ENCODE results near the gene KRT2. TPM values are rescaled to one million over a fixed set of nuclear protein-coding genes. Genes with fewer than 3 reads are reported as not detected.

KRT2 gene
- total and polyA plus RNA-seq, 2 of the 8 experiments (the other 6 are each of a cell fraction or from before 2014, with no cell fraction given), result not detected

DNA sequence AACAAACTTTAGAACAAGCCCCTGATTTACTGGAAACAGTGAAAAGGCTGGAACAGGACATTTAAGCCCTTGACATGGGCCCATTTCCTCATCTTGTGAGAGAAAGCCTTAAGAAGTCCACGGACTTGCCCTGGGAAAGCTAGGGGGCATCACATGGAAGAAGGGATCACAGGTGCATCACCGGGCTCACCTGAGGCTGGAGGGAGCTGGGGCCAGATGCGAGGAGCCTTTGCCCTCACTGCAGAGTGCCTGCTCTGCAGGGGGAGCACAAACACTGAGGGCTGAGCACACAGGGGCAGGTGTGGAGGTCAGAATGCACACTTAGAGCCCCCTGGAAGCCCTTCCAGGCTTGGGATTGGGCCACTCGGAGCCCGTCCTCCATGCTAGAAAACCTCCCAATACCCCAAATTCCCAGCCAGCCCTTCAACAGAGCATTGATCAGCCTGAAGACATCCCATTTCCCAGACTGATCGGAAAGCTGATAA is 33.4 kb upstream of the KRT2 start:
- H2BK20ac ChIP-seq (ENCODE audit: low read length), result no peak overlapping the region
- no peak overlapping the region for H2AK5ac ChIP-seq (ENCODE audit: low read depth, low read length)
- no peak overlapping the region for H2AFZ ChIP-seq (ENCODE audit: low read length)
- no peak overlapping the region for H2BK120ac ChIP-seq (replicated peaks; ENCODE audit: low read depth, low read length)
- ChIA-PET POLR2A (ENCODE audit: partially characterized antibody) (interaction anchor here (0.6 kb wide), 1 partner anchor 1847 kb away, joined by 3 read pairs; no protein-coding TSS in a partner anchor), CTCF (ENCODE audit: partially characterized antibody) (interaction anchor here (0.6 to 2.1 kb wide), 8 partner anchors 14 to 464 kb away, joined by 3 to 5 read pairs (median 3); no protein-coding TSS in a partner anchor)
- no peaks in the 10 kb centered on the region for H4K20me1 ChIP-seq (replicated peaks in 1 of 2; ENCODE audit: control insufficient read depth in 1 of 2, insufficient read depth in 2 of 2, low read length in 2 of 2)
- no peak overlapping the region for H2BK15ac ChIP-seq (ENCODE audit: low read length)
- no peak overlapping the region for H3K18ac ChIP-seq (ENCODE audit: extremely low read depth, low read length)
- no peak for FAIRE-seq
- H3K4me2 ChIP-seq (ENCODE audit: insufficient read depth in 1 of 2, low read depth in 2 of 2, low read length in 2 of 2), result no peak overlapping the region
- H3K56ac ChIP-seq (replicated peaks; ENCODE audit: insufficient read length, low read depth, low read length), result no peak overlapping the region
- no peak overlapping the region for H2BK5ac ChIP-seq (ENCODE audit: low read depth, low read length)
- peaks cover 0 to 7% (median 6%) of the 10 kb centered on the region in 4 experiments; a peak in 5 of 7 replicates for H3K27me3 ChIP-seq (replicated peaks in 1 of 4; ENCODE audit: control insufficient read depth in 3 of 4, extremely low read depth in 1 of 4, insufficient read depth in 3 of 4, low read length in 3 of 4)
- WGBS, 2 experiments (ENCODE audit: extremely low coverage in 1 of 2, insufficient coverage in 1 of 2, insufficient read length in 1 of 2, insufficient replicate concordance in 2 of 2, low coverage in 1 of 2, low lambda C conversion rate in 2 of 2, missing lambda C conversion rate in 1 of 2), result 76% methylated on average over 6 of the region's 6 CpGs; no CpG with 5 or more reads in 1 of the 2 experiments
- no peaks in the 10 kb centered on the region for H3K9me3 ChIP-seq (ENCODE audit: insufficient read depth in 2 of 2, low read depth in 1 of 2, low read length in 1 of 2)
- no peak overlapping the region for H3K4ac ChIP-seq (replicated peaks; ENCODE audit: insufficient read length, low read depth, low read length)
- H3K9ac ChIP-seq (replicated peaks in 1 of 4; ENCODE audit: extremely low read depth in 1 of 4, low read depth in 3 of 4, low read length in 3 of 4), result no peak overlapping the region
- no peaks in the 10 kb centered on the region; the same call in 1 of the 2 replicates for H3K79me1 ChIP-seq (ENCODE audit: low read depth, low read length)
- H3K23me2 ChIP-seq (ENCODE audit: low read depth, low read length), result no peaks in the 10 kb centered on the region
- H3K23ac ChIP-seq (ENCODE audit: insufficient read length), result no peak overlapping the region
- peaks cover 0 to 2% (median under 1%) of the 10 kb centered on the region in 4 experiments; a peak in 2 of 7 replicates for H3K4me1 ChIP-seq (replicated peaks in 1 of 4; ENCODE audit: control insufficient read depth in 3 of 4, insufficient read depth in 4 of 4, low read length in 3 of 4)
- no peak overlapping the region; the same call in 1 of the 2 replicates for H4K8ac ChIP-seq (ENCODE audit: extremely low read depth, insufficient read depth, low read length)
- DNase-seq (ENCODE audit: low read depth in 1 of 2, low spot score in 2 of 2), result no peak
- no peaks in the 10 kb centered on the region for H3K79me2 ChIP-seq (ENCODE audit: control insufficient read depth in 1 of 2, insufficient read depth in 2 of 2, low read length in 2 of 2)
- H3K14ac ChIP-seq (ENCODE audit: insufficient read length), result no peak overlapping the region
- no peak overlapping the region for H3K4me3 ChIP-seq (ENCODE audit: extremely low read depth in 1 of 4, insufficient read depth in 2 of 4, low read depth in 3 of 4, low read length in 4 of 4)
- no peak overlapping the region for H4K91ac ChIP-seq (replicated peaks; ENCODE audit: insufficient read length, low read length)
- no peak overlapping the region for H3K27ac ChIP-seq (ENCODE audit: low read depth, low read length)
- no peak overlapping the region for H4K5ac ChIP-seq (ENCODE audit: insufficient read length, low read depth, low read length)
- TF ChIP-seq SIRT6 (IDR thresholded peaks at IDR 0.05; ENCODE audit: low read length) (no peak), GABPA (IDR thresholded peaks at IDR 0.05; ENCODE audit: borderline replicate concordance, insufficient read depth, low read length) (no peak), RAD21 (IDR thresholded peaks at IDR 0.05 in 1 of 2, conservative IDR thresholded peaks at IDR 0.05 in 1 of 2; ENCODE audit: low read depth in 2 of 2, low read length in 2 of 2) (peak in 1 of 2 experiments; percentile 14; a peak in 1 of 4 replicates)
- no peak overlapping the region for H2BK12ac ChIP-seq (ENCODE audit: low read depth, low read length)
- no peaks in the 10 kb centered on the region for H3K36me3 ChIP-seq (ENCODE audit: control insufficient read depth in 2 of 4, insufficient read depth in 4 of 4, low read length in 3 of 4)
